CD4-positive, alpha-beta T cell (primary cell): ENCODE measurements around the gene HTD2. TPM values are rescaled to one million over a fixed set of nuclear protein-coding genes. Genes with fewer than 3 reads are reported as not detected.

Experiments used
- ATAC-seq: fragments of 200-7000 bp; cut with Tn5 transposase; one replicate; pipeline ENCODE4 v1.10.0; 2022; ENCODE audit warnings: mild to moderate bottlenecking; ENCODE audit not compliant: poor library complexity
- CTCF ChIA-PET: fragments of 350-600 bp; sonication (Branson Sonifier 250); formaldehyde crosslinking; loops from one replicate; lab custom pipeline; 2021; ENCODE audit warnings: antibody characterized with exemption, inconsistent platforms; lab: Charles Lee
- POLR2A ChIA-PET: fragments of 350-600 bp; sonication (Branson Sonifier 250); formaldehyde crosslinking; loops from one replicate; lab custom pipeline; 2021; ENCODE audit warnings: antibody characterized with exemption, inconsistent platforms; lab: Charles Lee
- DNase-seq, 14 experiments: peaks; one replicate each; pipeline ENCODE4 v3.0.0-alpha.2; 2013 to 2020; ENCODE audit warnings: mixed read lengths in 2 of 14
- H3K27ac ChIP-seq, 2 donors: one replicate each; pipeline versions ENCODE4 v1.5.1 to v1.7.0; 2013; ENCODE audit warnings: low read length in 2 of 2, low read depth in 1 of 2, mild to moderate bottlenecking in 1 of 2
- H3K27me3 ChIP-seq, 2 experiments: 1 replicate in 1 of 2; 2 replicates in 1 of 2; pipeline versions ENCODE4 v1.6.1 to v1.7.0; 2013; ENCODE audit warnings: low read length in 2 of 2, control low read depth in 1 of 2, mild to moderate bottlenecking in 1 of 2, moderate library complexity in 1 of 2; ENCODE audit not compliant: insufficient read depth in 2 of 2, control insufficient read depth in 1 of 2
- H3K36me3 ChIP-seq: one replicate; pipeline ENCODE4 v1.6.1; 2013; ENCODE audit warnings: low read length, control low read depth; ENCODE audit not compliant: insufficient read depth
- H3K4me1 ChIP-seq: one replicate; pipeline ENCODE4 v1.6.1; 2013; ENCODE audit warnings: low read length, control low read depth; ENCODE audit not compliant: insufficient read depth
- H3K4me3 ChIP-seq: one replicate; pipeline ENCODE4 v1.5.1; 2013; ENCODE audit warnings: mild to moderate bottlenecking, low read length, moderate library complexity
- H3K9me3 ChIP-seq, 2 experiments: 1 replicate in 1 of 2; 2 replicates in 1 of 2; pipeline versions ENCODE4 v1.6.1 to v1.7.0; 2013; ENCODE audit warnings: low read length in 2 of 2, mild to moderate bottlenecking in 2 of 2, control low read depth in 1 of 2, moderate library complexity in 1 of 2; ENCODE audit not compliant: control insufficient read depth in 1 of 2, insufficient read depth in 1 of 2
- H3K27ac Mint-ChIP-seq: one replicate; pipeline ENCODE4 v1.8.0; 2020; ENCODE audit warnings: mixed read lengths
- H3K27me3 Mint-ChIP-seq: one replicate; pipeline ENCODE4 v1.8.0; 2021; ENCODE audit warnings: mixed read lengths
- H3K36me3 Mint-ChIP-seq: one replicate; pipeline ENCODE4 v1.8.0; 2021; ENCODE audit warnings: low read depth, mixed read lengths
- H3K4me1 Mint-ChIP-seq: one replicate; pipeline ENCODE4 v1.8.0; 2021; ENCODE audit warnings: low read depth, mixed read lengths
- H3K4me3 Mint-ChIP-seq: one replicate; pipeline ENCODE4 v1.8.0; 2020; ENCODE audit warnings: mild to moderate bottlenecking, mixed read lengths
- H3K9me3 Mint-ChIP-seq: one replicate; pipeline ENCODE4 v1.8.0; 2020; ENCODE audit warnings: mixed read lengths
- intact Hi-C, 2 experiments: fragments of 100-400 bp; cut with DNase I in 1 of 2; cut with micrococcal nuclease in 1 of 2; formaldehyde crosslinking; loops; one replicate each; pipeline versions ENCODE4 v1.15.1 to v1.9.0; 2023 to 2025; cut with DNase I, micrococcal nuclease
- total RNA-seq, 174 experiments: library from RNA in 2 of 174; stranded (reverse) in 2 of 174; gene quantifications; one replicate each; pipeline ENCODE4 v1.2.3 and lab custom pipeline; 2021 to 2026
- TF ChIP-seq, protein P1 (sequence below): fragments of 200-600 bp; IDR thresholded peaks from one replicate; pipeline ENCODE4 v1.8.0; 2022; ENCODE audit warnings: antibody characterized with exemption, mild to moderate bottlenecking

Gene HTD2
- total RNA-seq, 2 experiments from 2014 or later: 7.2 to 7.3 TPM

DNA sequence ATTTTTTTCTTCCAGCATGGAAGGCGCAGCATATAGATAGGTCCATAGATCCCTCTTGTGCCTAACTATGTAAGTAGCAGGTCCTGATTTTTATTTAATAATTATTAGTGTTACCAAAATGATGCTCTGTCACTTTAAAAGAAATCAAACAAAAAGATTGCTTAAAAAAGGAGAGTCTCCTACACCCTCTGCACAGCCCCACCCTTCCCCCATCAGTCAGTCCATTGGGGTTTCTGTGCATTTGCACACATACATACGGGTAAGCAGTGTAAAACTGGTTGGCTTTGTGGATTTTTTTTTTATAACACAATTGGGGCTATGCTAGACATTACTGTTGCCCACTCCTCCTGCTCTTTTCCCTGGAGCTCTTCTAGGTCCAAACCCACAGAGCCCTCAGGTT is 7.2 kb upstream of the HTD2 start:
- no peaks in the 10 kb centered on the region for H3K36me3 ChIP-seq
- H3K27ac ChIP-seq: no peak overlapping the region
- H3K4me1 ChIP-seq: no peaks in the 10 kb centered on the region
- POLR2A ChIA-PET: no interaction called here
- Mint-ChIP-seq H3K4me1 (no peaks in the 10 kb centered on the region), H3K27ac (no peak overlapping the region), H3K9me3 (peaks cover 3% of the 10 kb centered on the region), H3K4me3 (no peak overlapping the region), H3K36me3 (no peaks in the 10 kb centered on the region), H3K27me3 (peaks cover 35% of the 10 kb centered on the region)
- no peak for DNase-seq
- H3K4me3 ChIP-seq: no peak overlapping the region
- CTCF ChIA-PET: no interaction called here
- intact Hi-C loops: no loop called here
- peaks cover 26 to 29% of the 10 kb centered on the region in 2 experiments for H3K27me3 ChIP-seq
- TF ChIP-seq, protein P1, sequence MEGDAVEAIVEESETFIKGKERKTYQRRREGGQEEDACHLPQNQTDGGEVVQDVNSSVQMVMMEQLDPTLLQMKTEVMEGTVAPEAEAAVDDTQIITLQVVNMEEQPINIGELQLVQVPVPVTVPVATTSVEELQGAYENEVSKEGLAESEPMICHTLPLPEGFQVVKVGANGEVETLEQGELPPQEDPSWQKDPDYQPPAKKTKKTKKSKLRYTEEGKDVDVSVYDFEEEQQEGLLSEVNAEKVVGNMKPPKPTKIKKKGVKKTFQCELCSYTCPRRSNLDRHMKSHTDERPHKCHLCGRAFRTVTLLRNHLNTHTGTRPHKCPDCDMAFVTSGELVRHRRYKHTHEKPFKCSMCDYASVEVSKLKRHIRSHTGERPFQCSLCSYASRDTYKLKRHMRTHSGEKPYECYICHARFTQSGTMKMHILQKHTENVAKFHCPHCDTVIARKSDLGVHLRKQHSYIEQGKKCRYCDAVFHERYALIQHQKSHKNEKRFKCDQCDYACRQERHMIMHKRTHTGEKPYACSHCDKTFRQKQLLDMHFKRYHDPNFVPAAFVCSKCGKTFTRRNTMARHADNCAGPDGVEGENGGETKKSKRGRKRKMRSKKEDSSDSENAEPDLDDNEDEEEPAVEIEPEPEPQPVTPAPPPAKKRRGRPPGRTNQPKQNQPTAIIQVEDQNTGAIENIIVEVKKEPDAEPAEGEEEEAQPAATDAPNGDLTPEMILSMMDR: no peak
- peaks cover 7 to 8% of the 10 kb centered on the region in 2 experiments for H3K9me3 ChIP-seq
- ATAC-seq: no peak

DNA sequence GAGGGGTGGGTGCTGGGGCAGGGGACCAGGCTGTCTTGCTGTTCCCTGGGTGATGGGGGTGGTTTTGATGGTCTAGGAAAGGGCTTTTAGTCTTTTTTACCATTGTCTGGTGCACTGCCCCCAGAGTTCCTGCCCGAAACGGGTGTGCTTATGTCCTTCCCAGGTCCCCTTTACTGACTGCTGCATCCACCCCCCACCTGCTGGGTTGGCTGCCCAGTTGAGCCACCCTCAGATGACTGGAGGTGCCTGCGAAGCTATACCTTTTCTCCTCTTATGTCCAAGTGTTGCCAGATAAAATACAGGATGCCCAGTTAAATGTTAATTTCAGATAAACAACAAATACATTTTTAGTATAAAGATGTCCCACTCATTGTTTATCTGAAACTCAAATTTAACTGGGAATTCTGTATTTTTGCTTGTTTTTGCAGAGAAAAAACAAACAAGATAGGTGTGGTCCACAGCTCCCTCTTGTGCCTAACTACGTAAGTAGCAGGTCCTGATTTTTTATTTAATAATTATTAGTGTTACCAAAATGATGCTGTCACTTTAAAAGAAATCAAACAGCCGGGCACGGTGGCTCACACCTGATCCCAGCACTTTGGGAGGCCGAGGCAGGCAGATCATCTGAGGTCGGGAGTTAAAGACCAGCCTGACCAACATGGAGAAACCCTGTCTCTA is 6.3 kb upstream of the HTD2 start:
- H3K27me3 Mint-ChIP-seq: peaks cover 35% of the 10 kb centered on the region
- intact Hi-C loops: loop anchor here (5.0 to 10.0 kb wide), 5 partner anchors 123 to 745 kb away; partner anchors contain the start of genes FLNB (in 2 of the 2), PDE12 (in 1 of the 2) and SLMAP (in 1 of the 2)
- no peaks in the 10 kb centered on the region for H3K36me3 Mint-ChIP-seq
- Histone ChIP-seq H3K4me1 (no peaks in the 10 kb centered on the region), H3K4me3 (no peak overlapping the region), H3K27me3 (peaks cover 26 to 29% of the 10 kb centered on the region in 2 experiments), H3K9me3 (peaks cover 4 to 7% of the 10 kb centered on the region in 2 experiments), H3K36me3 (no peaks in the 10 kb centered on the region), H3K27ac (no peak overlapping the region)
- H3K9me3 Mint-ChIP-seq: peaks cover 3% of the 10 kb centered on the region
- ChIA-PET POLR2A (no interaction called here), CTCF (no interaction called here)
- H3K27ac Mint-ChIP-seq: no peak overlapping the region
- no peak overlapping the region for H3K4me3 Mint-ChIP-seq
- DNase-seq: peak in 2 of 14 experiments; percentile 23 to 36
- ATAC-seq: no peak
- no peaks in the 10 kb centered on the region for H3K4me1 Mint-ChIP-seq
- TF ChIP-seq, protein P1: no peak

DNA sequence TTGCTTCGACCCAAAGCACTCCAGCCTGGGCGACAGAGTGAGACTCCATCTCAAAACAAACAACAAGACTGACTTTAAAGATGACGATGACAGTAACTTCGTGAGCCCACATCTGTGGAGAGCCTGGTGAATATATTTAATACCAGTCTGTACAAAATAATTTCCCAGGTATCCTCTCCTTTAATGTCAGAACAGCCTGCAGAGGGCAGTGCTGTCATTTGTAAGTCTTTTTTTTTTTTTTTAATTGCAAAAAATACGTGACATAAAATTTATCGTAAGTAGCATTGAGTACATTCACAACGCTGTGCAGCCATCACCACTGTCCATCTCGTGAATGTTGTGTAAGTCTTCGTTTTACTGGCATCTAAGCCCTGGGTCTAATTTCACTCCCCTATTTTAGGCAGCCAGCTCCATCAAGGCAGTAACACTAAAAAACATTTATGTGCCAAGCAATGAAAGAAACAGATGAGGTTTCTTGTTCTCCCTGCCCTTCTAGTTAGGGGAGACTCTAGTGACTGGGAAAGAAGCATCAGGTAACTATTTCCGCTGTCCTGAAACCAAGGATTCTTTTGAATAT is 1.4 kb downstream of the HTD2 start:
- H3K4me1 ChIP-seq: peaks cover 31% of the 10 kb centered on the region
- H3K36me3 Mint-ChIP-seq: peaks cover 59% of the 10 kb centered on the region
- H3K9me3 Mint-ChIP-seq: no peaks in the 10 kb centered on the region
- TF ChIP-seq, protein P1: peak; percentile 68
- CTCF ChIA-PET: interaction anchor here (0.8 to 3.7 kb wide), 8 partner anchors 10 to 184 kb away, joined by 3 to 73 read pairs (median 6); partner anchors contain the start of genes ABHD6, KCTD6 and PXK
- H3K27me3 ChIP-seq: no peaks in the 10 kb centered on the region
- POLR2A ChIA-PET: interaction anchor here (1.2 to 2.5 kb wide), 4 partner anchors 14 to 299 kb away, joined by 3 to 42 read pairs (median 24); partner anchors contain the start of genes FLNB, PDHB and PXK
- H3K27ac ChIP-seq: no peak overlapping the region
- H3K4me3 Mint-ChIP-seq: peak overlapping the region; percentile 97
- ATAC-seq (no peak), DNase-seq (peak in 11 of 14 experiments; percentile 5 to 85 (median 21))
- intact Hi-C loops: loop anchor here (1.0 to 10.0 kb wide), 7 partner anchors 25 to 753 kb away; partner anchors contain the start of genes PXK (in 2 of the 2), ABHD6 (in 1 of the 2), FLNB (in 1 of the 2) and PDE12 (in 1 of the 2)
- peak overlapping the region; percentile 98 for H3K27ac Mint-ChIP-seq
- peaks cover 39% of the 10 kb centered on the region for H3K36me3 ChIP-seq
- H3K4me1 Mint-ChIP-seq: peaks cover 35% of the 10 kb centered on the region
- no peaks in the 10 kb centered on the region for H3K27me3 Mint-ChIP-seq
- peak overlapping the region; percentile 81 for H3K4me3 ChIP-seq
- no peaks in the 10 kb centered on the region for H3K9me3 ChIP-seq
